ENCODE data around the gene SPAG8.

Gene SPAG8

DNA sequence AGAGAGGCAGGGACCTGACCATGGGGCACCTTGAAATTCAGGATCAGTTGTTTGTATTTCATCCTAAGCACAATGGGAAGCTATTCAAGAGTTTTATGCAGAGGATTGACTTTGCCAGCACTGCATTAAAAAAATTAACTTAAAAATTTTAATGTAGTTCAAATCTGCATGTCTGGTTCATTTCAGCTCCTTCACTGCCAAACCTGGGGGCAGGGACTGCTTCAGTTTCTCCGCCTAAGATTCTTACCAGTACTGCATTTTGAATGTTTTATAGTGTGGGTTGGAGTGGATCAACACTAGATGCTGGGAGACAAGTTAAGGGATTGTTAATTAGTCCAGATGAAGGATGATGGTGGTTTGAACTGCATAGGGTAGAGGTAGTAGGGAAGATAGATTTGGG is 42.3 kb downstream of the SPAG8 start:
- no peak for DNase-seq

DNA sequence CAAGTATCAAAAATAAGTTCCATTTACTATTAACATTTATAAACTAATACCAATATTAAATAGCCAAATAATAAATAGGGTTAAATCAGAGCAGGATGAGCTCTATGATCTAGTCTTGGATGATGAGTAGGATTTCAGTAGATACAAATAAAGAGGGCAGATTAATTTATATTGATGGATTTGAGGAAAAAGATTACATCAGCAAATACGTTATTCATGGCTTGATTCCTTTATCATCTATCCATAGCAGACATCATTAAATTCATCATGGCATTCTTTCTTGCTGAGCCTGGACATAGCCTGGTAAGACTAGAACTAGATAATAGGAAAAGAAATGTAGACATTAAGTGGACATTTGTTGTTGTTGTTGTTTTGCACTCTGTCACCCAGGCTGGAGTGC is 44.6 kb downstream of the SPAG8 start:
- no peak for DNase-seq

DNA sequence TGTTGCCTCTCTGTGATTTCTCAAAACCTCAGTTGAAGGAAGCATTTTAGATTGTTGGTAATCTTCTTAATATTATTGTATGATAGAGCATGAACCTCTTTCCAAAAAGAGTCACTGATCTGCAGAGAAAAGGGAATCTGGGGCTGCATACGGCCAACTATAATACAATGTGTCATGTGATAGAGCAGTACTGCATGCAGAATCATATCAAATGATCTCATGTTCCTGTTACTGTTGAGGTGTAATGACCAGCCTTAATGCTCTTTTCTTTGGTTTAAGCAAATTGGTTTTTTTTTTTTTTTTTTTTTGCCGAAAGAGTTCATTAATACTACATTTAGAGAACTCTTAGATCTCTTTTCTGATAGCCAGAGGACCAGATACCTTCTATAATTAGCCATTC is 45.1 kb downstream of the SPAG8 start:
- no peak for DNase-seq

DNA sequence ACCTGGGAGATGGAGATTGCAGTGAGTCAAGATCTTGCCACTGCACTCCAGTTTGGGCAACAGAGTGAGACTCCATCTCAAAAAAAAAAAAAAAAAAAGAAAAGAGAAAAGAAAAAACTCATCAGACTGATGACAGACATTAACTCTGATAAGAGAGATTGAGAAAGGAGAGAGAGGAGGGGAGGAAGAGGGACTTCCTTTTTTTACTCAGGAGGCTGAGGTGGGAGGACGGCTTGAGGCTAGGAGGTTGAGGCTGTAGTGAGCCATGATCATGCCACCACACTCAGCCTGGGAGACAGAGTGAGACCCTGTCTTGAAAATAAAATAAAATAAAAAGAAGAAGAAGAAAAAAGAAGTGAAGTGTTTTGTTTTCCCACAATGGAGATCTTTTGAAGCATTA is 48.3 kb downstream of the SPAG8 start:
- DNase-seq: no peak

DNA sequence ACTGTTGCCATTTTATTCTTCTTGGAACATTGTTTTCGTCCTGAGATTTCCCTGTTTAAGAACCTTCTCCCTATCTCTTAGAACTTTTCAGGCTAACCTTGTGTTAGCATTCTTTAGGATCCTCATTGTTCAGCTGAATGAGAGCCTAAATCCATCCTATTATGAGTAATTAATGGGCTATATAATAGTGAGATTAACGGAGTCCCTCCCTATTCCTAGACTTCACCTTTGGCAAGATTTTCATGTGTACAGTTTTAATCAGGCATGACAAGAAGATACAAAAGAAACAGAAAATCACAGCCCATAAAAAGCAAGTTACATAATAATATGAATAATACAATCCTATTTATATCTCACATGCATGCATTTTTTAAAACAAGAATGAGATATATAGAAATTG is 48.9 kb downstream of the SPAG8 start:
- DNase-seq: no peak

DNA sequence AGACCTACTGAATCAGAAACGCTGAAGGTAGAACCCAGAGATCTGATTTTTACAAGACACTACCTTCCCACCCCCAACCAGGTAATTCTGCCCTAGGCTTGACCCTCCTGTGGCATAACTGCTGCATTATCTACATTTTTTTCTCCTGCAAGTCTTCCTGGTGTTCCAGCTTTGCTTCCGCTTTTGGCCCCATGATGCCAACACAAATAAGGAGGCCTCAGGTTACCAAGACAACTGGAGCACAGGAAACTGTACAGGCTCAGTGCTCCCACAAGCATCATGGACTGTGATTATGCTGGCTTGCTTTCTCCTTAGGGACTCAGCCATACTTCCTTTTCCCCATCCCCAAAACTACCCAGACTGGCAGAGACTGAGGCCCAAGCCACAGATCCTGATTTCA is 51.4 kb downstream of the SPAG8 start:
- no peak for DNase-seq

DNA sequence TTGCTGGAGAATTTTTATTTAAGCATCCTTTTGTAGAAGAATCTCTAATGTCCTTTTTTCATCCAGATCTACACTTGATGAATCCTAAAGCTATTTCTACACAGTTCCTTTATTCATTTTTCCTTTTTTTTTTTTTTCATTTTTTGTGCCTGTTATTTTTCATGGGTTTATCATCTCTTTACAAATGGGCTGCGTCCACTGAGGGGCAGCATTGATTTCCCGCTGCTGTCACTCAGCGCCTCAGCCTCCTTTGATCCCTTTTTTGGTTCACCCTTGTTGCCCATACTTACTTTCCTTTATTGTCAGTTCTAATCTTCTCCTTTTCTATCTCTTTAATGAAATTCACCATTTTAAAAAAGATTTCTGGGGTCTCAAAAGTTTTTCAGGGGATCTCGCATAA is 52.3 kb downstream of the SPAG8 start:
- DNase-seq: no peak
